Measurements from ENCODE around the gene PRKAG2.

DNA sequence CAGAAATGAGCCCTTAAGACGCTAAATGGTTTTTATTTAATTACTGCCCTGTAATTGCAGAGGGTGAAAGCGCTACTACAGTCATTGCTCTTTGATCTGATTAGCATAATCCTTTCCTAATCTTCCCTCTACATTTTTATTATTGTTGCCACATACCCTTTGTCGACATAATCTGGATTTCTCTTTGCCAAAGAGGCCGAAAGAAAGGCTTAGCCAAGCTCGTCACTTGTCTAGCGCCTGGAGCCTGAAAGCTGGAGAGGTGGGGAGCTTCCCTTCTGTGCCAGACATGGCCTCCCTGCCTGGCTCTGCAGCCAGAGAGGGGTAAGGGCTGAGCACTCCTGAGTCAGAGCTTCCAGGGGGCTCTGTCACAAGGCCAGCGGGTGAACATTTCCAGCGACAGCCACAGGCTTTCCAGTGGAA lies 145.9 kb downstream of the PRKAG2 start:
- TF ChIP-seq, protein P1, sequence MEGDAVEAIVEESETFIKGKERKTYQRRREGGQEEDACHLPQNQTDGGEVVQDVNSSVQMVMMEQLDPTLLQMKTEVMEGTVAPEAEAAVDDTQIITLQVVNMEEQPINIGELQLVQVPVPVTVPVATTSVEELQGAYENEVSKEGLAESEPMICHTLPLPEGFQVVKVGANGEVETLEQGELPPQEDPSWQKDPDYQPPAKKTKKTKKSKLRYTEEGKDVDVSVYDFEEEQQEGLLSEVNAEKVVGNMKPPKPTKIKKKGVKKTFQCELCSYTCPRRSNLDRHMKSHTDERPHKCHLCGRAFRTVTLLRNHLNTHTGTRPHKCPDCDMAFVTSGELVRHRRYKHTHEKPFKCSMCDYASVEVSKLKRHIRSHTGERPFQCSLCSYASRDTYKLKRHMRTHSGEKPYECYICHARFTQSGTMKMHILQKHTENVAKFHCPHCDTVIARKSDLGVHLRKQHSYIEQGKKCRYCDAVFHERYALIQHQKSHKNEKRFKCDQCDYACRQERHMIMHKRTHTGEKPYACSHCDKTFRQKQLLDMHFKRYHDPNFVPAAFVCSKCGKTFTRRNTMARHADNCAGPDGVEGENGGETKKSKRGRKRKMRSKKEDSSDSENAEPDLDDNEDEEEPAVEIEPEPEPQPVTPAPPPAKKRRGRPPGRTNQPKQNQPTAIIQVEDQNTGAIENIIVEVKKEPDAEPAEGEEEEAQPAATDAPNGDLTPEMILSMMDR (conservative IDR thresholded peaks at IDR 0.05; ENCODE audit: low read length), result no peak
- no peak for TF ChIP-seq EZH2phosphoT487 (IDR thresholded peaks at IDR 0.05; ENCODE audit: borderline replicate concordance)
